IMR-90 (cell line): Measurements from ENCODE around the gene CHD9. TPM values are rescaled to one million over a fixed set of nuclear protein-coding genes. Genes with fewer than 3 reads are reported as not detected.

Experiments used
- ATAC-seq: fragments of 200-7000 bp; cut with Tn5 transposase; 2 replicates; pipeline ENCODE4 v1.9.1; 2020; ENCODE audit warnings: low read depth, mild to moderate bottlenecking, moderate library complexity
- BruUV-seq: library from RNA; stranded (reverse); fragments of 400-500 nt; replicated peaks from 2 replicates; lab custom pipeline; 2021; lab: Mats Ljungman, UMichigan
- CTCF ChIA-PET: fragments of 300-600 bp; formaldehyde crosslinking; extraction: SDS; loops from one replicate; lab custom pipeline; 2021; ENCODE audit warnings: antibody characterized with exemption; lab: Yijun Ruan, JAX
- POLR2A ChIA-PET: fragments of 300-600 bp; sonication (Branson Sonifier 250); formaldehyde crosslinking; loops from one replicate; lab custom pipeline; 2022; ENCODE audit warnings: antibody characterized with exemption; ENCODE audit not compliant: unreplicated experiment; lab: Charles Lee
- DNase-seq: peaks from one replicate; pipeline ENCODE4 v3.0.0; 2013
- H2AFZ ChIP-seq: replicated peaks from 2 replicates; pipeline ENCODE3; 2013; ENCODE audit warnings: low read length, mild to moderate bottlenecking; ENCODE audit not compliant: poor library complexity
- H2AK5ac ChIP-seq: 2 replicates; pipeline ENCODE4 v1.6.1; 2013; ENCODE audit warnings: low read depth, low read length, inconsistent platforms
- H2AK9ac ChIP-seq: replicated peaks from 2 replicates; pipeline ENCODE3; 2013; ENCODE audit warnings: mild to moderate bottlenecking, low read depth, low read length, moderate library complexity; ENCODE audit not compliant: poor library complexity
- H2BK120ac ChIP-seq: 2 replicates; pipeline ENCODE4 v1.6.1; 2013; ENCODE audit warnings: low read depth, low read length, inconsistent platforms
- H2BK15ac ChIP-seq: 3 replicates; pipeline ENCODE4 v1.6.1; 2013; ENCODE audit warnings: low read depth, low read length, inconsistent platforms
- H2BK20ac ChIP-seq: 2 replicates; pipeline ENCODE4 v1.6.1; 2013; ENCODE audit warnings: low read depth, mild to moderate bottlenecking, inconsistent platforms, low read length, moderate library complexity
- H2BK5ac ChIP-seq: 2 replicates; pipeline ENCODE4 v1.6.1; 2013; ENCODE audit warnings: mild to moderate bottlenecking, low read depth, low read length, inconsistent platforms; ENCODE audit not compliant: poor library complexity, severe bottlenecking
- H3K14ac ChIP-seq: replicated peaks from 2 replicates; pipeline ENCODE4 v1.6.1; 2013; ENCODE audit warnings: low read depth, low read length, inconsistent platforms
- H3K18ac ChIP-seq: 2 replicates; pipeline ENCODE4 v1.6.1; 2013; ENCODE audit warnings: low read depth, low read length, control low read depth
- H3K23ac ChIP-seq: 2 replicates; pipeline ENCODE4 v1.6.1; 2013; ENCODE audit warnings: low read depth, low read length, inconsistent platforms
- H3K27ac ChIP-seq: 2 replicates; pipeline ENCODE4 v1.5.1; 2013; ENCODE audit warnings: mild to moderate bottlenecking, control low read depth, low read length; ENCODE audit not compliant: insufficient read depth
- H3K27me3 ChIP-seq: 2 replicates; pipeline ENCODE4 v1.6.1; 2013; ENCODE audit warnings: low read length; ENCODE audit not compliant: control insufficient read depth, insufficient read depth
- H3K36me3 ChIP-seq: 2 replicates; pipeline ENCODE4 v1.6.1; 2013; ENCODE audit warnings: low read length, mixed read lengths; ENCODE audit not compliant: control insufficient read depth, insufficient read depth
- H3K4ac ChIP-seq: 2 replicates; pipeline ENCODE4 v1.6.1; 2013; ENCODE audit warnings: low read depth, low read length, inconsistent platforms
- H3K4me1 ChIP-seq: 2 replicates; pipeline ENCODE4 v1.6.1; 2013; ENCODE audit warnings: low read length, mixed read lengths; ENCODE audit not compliant: control insufficient read depth, insufficient read depth
- H3K4me2 ChIP-seq: 2 replicates; pipeline ENCODE4 v1.6.1; 2013; ENCODE audit warnings: low read depth, mild to moderate bottlenecking, control low read depth, low read length, moderate library complexity
- H3K4me3 ChIP-seq: 2 replicates; pipeline ENCODE4 v1.5.1; 2013; ENCODE audit warnings: low read depth, mild to moderate bottlenecking, control low read depth, low read length, moderate library complexity; ENCODE audit not compliant: insufficient read depth
- H3K56ac ChIP-seq: 2 replicates; pipeline ENCODE4 v1.6.1; 2013; ENCODE audit warnings: low read length, inconsistent platforms; ENCODE audit not compliant: insufficient read depth; ENCODE audit errors: extremely low read depth
- H3K79me1 ChIP-seq, 2 experiments: 2 replicates each; pipeline ENCODE4 v1.6.1; 2013; ENCODE audit warnings: low read length in 2 of 2, inconsistent platforms in 1 of 2, low read depth in 1 of 2
- H3K9ac ChIP-seq: 2 replicates; pipeline ENCODE4 v1.6.1; 2013; ENCODE audit warnings: low read depth, low read length, control low read depth
- H3K9me1 ChIP-seq: 2 replicates; pipeline ENCODE4 v1.6.1; 2013; ENCODE audit warnings: low read length, inconsistent platforms; ENCODE audit not compliant: insufficient read depth
- H3K9me3 ChIP-seq: 2 replicates; pipeline ENCODE4 v1.6.1; 2013; ENCODE audit warnings: low read length; ENCODE audit not compliant: control insufficient read depth, insufficient read depth
- H4K20me1 ChIP-seq: 2 replicates; pipeline ENCODE4 v1.6.1; 2013; ENCODE audit warnings: low read length, inconsistent platforms; ENCODE audit not compliant: insufficient read depth
- H4K5ac ChIP-seq: 2 replicates; pipeline ENCODE4 v1.6.1; 2013; ENCODE audit warnings: mild to moderate bottlenecking, low read depth, low read length, control low read depth
- H4K8ac ChIP-seq, 2 experiments: 2 replicates each; pipeline ENCODE4 v1.6.1; 2013; ENCODE audit warnings: low read depth in 2 of 2, low read length in 2 of 2, control low read depth in 1 of 2, inconsistent platforms in 1 of 2
- H4K91ac ChIP-seq: 2 replicates; pipeline ENCODE4 v1.6.1; 2013; ENCODE audit warnings: low read depth, low read length, inconsistent platforms; ENCODE audit not compliant: insufficient read depth
- CEBPB ChIP-seq: IDR thresholded peaks from 2 replicates; pipeline ENCODE4 v1.6.1; 2012; ENCODE audit warnings: low read depth, low read length, improper control_type of control experiment
- ELK1 ChIP-seq: fragments of 150-350 bp; IDR thresholded peaks from 2 replicates; pipeline ENCODE4 v1.6.1; 2016; ENCODE audit warnings: low read depth, mild to moderate bottlenecking, low read length, moderate library complexity, borderline replicate concordance
- MAFK ChIP-seq: IDR thresholded peaks from 2 replicates; pipeline ENCODE4 v1.6.1; 2012; ENCODE audit warnings: low read depth, low read length, improper control_type of control experiment
- NFE2L2 ChIP-seq: fragments of 150-350 bp; IDR thresholded peaks from 2 replicates; pipeline ENCODE4 v1.6.1; 2016; ENCODE audit warnings: low read depth, mild to moderate bottlenecking, low read length
- SMC3 ChIP-seq: fragments of 150-350 bp; IDR thresholded peaks from 2 replicates; pipeline ENCODE4 v1.6.1; 2016; ENCODE audit warnings: low read depth, mild to moderate bottlenecking, antibody characterized with exemption, low read length, moderate library complexity
- dilution Hi-C: fragments of 300-500 bp; cut with HindIII; formaldehyde crosslinking; loops from one replicate; pipeline ENCODE4 v1.14.3; 2018; ENCODE audit warnings: low sequenced_read_pairs; ENCODE audit not compliant: unreplicated experiment
- in situ Hi-C: fragments of 300-500 bp; cut with MboI; formaldehyde crosslinking; loops from 3 replicates; pipeline ENCODE4 v1.14.3; 2019; ENCODE audit warnings: low sequenced_read_pairs, inconsistent platforms, mixed read lengths
- intact Hi-C: fragments of 100-400 bp; cut with micrococcal nuclease; formaldehyde crosslinking; loops from 2 replicates; pipeline ENCODE4 v1.10.0; 2022
- polyA plus RNA-seq, 3 experiments: library from polyadenylated mRNA; depleted of rRNA; stranded (reverse); fragments of >200 nt; gene quantifications; 2 replicates each; pipeline ENCODE4 v1.2.3, GENCODE V29; 2012; ENCODE audit warnings: low replicate concordance in 1 of 3
- total RNA-seq: library from RNA; depleted of rRNA; stranded (reverse); fragments of >200 nt; gene quantifications from 2 replicates; pipeline ENCODE4 v1.2.3, GENCODE V29; 2012

Gene CHD9
- total and polyA plus RNA-seq, 2 of the 4 experiments (the other 2 are of a cell fraction), result 9.1 to 48.8 TPM

- BruUV-seq, result no TSS peak
- no peak overlapping the region for H4K8ac ChIP-seq
- POLR2A ChIA-PET, result no interaction called here
- H2BK15ac ChIP-seq, result no peak overlapping the region
- dilution Hi-C loops (no loop called here), intact Hi-C loops (no loop called here), in situ Hi-C loops (no loop called here)
- no peaks in the 10 kb centered on the region for H3K4me1 ChIP-seq
- no peak overlapping the region for H3K18ac ChIP-seq
- H3K9me1 ChIP-seq, result no peaks in the 10 kb centered on the region
- H3K23ac ChIP-seq, result no peak overlapping the region
- no peak overlapping the region for H3K27ac ChIP-seq
- H3K27me3 ChIP-seq, result no peaks in the 10 kb centered on the region
- ATAC-seq (no peak), DNase-seq (no peak)
- H3K56ac ChIP-seq, result no peak overlapping the region
- H3K4me2 ChIP-seq, result no peak overlapping the region
- H2AFZ ChIP-seq, result no peak overlapping the region
- no peak overlapping the region for H2AK5ac ChIP-seq
- no peak overlapping the region for H2BK20ac ChIP-seq
- H4K91ac ChIP-seq, result no peak overlapping the region
- no peak overlapping the region for H3K4me3 ChIP-seq
- H4K20me1 ChIP-seq, result no peaks in the 10 kb centered on the region
- H3K36me3 ChIP-seq, result peaks cover 1% of the 10 kb centered on the region; the same call in 1 of the 2 replicates
- no peak overlapping the region for H3K14ac ChIP-seq
- no peak for TF ChIP-seq MAFK
- no peak for TF ChIP-seq SMC3
- TF ChIP-seq CEBPB, result no peak
- no peak for TF ChIP-seq NFE2L2
- TF ChIP-seq ELK1, result no peak
- no peak overlapping the region for H3K4ac ChIP-seq
- no peak overlapping the region for H4K5ac ChIP-seq
- H2BK120ac ChIP-seq, result no peak overlapping the region
- H3K79me1 ChIP-seq, result peaks cover 7 to 23% of the 10 kb centered on the region in 2 experiments; a peak in 3 of 4 replicates
- H2BK5ac ChIP-seq, result no peak overlapping the region
- H3K9ac ChIP-seq, result no peak overlapping the region
- no peaks in the 10 kb centered on the region for H3K9me3 ChIP-seq
- CTCF ChIA-PET, result no interaction called here
- no peak overlapping the region for H2AK9ac ChIP-seq
Observed at GRCh38 chr16:53202398-53202797, 147.6 kb downstream of the CHD9 start.
